NCI-H526 (cell line): Measurements from ENCODE around the gene TENM4.

Experiments used
- DNase-seq, 2 experiments: peaks; one replicate each; lab custom pipeline; 2025; lab: John Stamatoyannopoulos, UW

TENM4 gene

GRCh38 chr11:79449040-79449439 is 8.2 kb upstream of the TENM4 start:
- no peak for DNase-seq

DNA sequence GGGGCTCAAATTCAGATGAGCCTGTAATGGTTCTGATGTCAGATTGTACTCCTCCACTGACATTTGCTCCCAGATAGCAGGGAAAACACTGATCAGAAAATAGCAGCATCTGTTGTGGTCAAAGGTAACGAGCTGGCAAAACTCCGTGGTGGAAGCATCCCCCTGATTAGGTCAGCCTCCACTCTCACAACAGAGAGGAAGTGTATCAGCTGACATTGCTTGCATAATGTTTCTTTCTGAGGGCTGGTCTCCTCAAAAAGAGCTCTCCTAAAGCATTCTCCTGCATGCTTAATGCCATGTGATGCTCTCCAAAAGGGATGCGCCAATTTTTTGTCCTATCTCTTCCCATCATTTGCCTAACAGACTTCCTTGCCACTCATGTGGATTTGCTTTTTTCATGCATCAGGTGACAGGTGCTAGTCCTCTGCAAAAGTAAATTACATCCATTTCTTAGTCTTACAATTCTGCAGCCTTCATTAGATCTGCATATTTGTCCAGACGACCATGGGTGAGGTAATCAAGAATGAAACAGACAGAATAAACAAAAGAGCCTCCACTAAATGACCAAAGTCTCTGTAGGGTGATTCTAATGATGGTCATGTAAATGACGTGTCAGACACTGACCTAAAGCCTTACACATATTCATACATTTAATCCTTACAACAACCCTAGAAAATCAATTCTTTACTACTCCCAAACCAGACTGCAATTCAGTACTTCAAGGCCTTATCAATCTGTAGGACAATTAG is 6.4 kb upstream of the TENM4 start:
- DNase-seq: peak; percentile 86

DNA sequence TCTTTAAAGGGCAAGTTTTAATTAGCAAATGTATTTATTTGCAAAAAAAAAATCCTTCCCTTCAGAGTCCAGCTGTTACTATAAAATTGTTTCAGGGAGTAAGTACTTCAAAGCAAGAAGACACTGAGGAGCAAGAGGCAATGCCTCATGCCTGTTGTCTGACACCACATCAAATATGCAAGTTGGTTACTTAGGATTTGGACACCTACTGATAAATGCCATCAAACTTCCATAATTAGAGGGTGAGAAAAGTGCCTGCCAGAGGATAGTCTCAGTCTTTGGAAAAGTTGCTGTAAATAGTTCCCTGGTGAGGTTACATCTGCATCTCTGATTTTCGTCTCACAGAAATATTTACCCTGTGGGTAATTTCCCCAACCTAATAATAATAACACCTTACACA is 4.1 kb upstream of the TENM4 start:
- no peak for DNase-seq

DNA sequence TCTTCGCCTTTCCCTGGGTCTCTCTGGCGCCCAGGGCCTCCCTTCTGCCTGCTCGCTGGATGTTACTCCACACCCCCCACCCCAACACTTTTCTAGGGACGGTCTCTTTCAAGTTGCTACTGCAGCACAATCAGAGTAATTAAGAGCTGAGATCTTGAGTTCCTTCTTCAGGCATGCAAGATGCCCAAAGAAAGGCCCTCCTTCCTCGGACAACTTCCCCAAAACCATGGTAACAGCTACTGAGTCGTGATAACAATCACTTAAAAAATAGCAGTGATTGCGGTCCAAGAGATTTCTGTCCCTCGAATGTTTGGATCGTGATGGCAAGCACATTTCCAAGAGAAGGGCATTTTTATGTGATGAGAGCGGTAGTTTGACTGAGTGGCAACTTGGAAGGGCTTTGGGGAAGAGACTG is 638 bp upstream of the TENM4 start:
- DNase-seq: peak in 1 of 2 experiments; percentile 54

DNA sequence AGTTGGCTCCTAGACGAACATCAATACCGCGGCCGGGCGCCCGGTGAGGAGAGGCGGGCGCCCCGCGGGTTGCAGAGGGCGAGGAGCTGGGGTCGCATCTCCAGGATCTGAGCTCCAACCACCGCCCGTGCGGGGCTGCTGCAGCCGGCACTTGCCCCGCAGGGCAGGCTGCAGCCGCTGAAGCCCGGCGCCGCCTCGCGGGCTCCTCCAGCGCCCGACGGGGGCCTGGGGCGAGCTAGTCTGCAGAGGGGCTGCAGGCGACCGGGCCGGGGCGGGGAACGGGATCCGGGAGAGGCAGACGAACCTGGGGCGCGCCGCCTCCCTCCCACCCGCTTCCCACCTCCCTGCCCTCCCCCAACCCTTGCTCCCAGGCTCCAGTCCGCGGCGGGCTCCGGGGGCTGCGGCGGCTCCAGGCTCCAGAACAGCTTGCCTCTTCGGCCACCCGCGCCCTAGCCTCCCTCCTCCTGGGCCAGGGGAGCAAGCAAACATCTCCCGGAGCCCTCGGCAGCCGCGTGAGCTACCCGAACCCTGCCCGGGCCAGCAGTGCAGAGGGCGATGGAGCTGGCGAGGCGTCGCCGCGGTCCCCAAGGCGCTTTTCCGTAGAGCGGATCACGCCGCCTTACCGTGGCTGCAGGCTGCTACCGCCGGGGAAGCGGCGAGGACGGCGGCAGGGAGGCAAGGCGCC is 802 bp downstream of the TENM4 start:
- peak in 1 of 2 experiments; percentile 84 for DNase-seq

GRCh38 chr11:79439410-79439885 is 1.4 kb downstream of the TENM4 start:
- peak; percentile 61 to 84 for DNase-seq

DNA sequence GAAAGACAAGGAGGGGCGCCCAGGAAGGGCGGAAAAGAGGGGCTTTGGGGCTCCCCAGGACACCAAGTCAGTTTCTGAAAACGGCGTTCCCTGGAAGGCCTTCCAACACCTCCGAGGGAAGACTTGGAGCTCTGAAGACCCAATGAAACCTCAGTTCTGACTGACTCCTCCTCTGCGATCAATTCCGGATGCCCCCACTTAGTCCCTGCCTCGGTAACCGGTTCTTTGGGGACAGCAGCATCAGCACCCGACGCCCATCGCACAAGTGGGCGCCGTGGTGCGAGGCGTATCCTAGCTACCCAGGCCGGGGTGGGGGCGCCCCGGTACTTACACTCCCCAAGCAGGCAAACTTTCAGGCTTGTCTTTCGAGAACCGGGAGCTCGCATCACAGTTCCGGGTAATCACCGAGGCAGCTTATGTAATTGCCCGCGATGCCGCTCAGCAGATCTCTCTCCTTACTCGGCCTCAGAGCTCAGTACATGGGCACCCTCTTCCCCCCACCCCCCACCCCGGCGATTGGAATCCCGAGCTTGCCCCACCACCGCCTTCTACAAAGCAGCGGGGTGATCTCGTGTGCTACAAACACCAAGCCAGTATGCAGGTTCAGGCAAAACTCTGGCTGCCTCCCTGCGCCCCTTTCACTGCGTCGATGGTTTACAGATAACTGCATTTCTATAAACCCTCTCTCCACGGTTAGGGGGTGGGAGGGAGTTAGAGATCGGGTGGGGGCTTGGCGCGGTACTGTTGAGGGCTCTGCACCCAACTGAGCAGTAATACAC is 2.0 kb downstream of the TENM4 start:
- DNase-seq: peak; percentile 65 to 81

GRCh38 chr11:79437981-79438630 is 2.7 kb downstream of the TENM4 start:
- DNase-seq: peak; percentile 69 to 80

- DNase-seq: peak; percentile 74 to 95
Measured at GRCh38 chr11:79437278-79437980, 3.4 kb downstream of the TENM4 start.

DNA sequence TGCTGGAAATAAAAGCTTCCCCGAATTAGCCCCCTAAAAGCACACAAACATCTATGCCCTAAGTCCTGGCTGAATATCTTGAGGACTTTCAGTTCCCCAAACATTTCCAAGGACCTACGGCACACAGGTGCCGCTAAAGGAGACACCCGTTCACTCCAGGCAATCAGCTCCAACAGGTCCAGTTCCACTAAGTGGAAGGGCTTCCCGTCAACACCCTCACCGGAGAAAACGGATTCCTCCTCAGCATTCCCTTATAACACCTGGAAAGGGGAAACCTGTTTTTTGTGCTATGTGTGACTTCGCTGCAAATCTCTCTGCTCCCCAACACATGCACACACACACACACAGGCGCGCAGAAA is 3.9 kb downstream of the TENM4 start:
- DNase-seq: no peak

DNA sequence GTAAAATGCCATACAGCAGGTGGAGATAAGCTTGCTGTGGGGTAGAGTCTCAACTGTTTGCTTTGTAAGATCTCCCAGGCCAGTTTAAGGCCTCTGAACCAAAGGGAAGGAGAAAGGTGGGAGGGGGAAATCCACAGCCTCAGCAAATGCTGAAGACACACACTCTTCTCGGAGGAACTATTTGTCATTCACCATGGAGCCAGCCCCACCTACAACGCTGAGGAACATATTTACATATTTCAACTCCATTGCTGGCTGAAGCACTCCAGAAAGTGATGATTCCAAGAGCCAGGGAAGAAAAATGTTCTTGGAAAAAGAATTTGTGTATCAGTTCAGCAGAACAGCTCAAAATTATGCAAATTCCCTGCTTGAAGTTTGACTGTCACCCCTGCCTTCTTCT is 6.5 kb downstream of the TENM4 start:
- DNase-seq: peak in 1 of 2 experiments; percentile 69

DNA sequence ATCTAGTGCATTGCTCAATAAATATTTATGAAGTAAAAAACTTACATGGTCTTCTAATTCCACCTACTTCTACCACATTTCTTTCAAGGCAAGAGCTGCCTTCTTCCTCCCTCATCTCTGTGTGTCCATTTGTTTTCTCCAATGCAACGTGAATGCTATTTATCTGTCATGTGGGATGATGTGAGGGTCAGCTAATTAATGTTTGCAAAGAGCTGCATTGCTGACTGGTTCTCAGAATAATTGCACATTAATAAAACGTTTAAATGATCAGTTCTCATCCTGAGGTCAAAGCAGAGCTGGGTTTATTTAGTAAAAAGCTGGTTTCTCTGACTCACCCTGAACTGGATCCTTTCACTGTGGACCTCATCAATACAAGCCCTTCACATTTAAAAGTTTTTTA is 8.7 kb downstream of the TENM4 start:
- DNase-seq: no peak

DNA sequence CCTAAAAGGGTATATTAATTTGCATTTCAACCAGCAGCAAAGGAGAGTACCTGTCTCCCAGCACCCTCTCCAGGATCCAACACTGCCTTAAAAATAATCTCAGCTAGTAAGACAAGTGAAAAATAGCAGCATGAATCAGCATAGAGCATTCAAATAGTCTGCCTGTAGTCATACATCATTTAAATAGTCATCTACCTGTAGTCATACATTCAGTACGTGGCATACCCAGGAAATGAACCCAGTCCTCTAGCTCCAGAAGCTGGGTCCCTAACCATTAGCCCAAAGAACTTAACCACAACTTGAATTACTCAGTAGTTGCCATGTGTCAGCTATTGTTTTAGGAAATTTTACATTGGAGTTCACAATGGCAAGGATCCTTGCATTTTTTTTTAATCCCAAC is 9.3 kb downstream of the TENM4 start:
- DNase-seq: peak; percentile 16 to 45

DNA sequence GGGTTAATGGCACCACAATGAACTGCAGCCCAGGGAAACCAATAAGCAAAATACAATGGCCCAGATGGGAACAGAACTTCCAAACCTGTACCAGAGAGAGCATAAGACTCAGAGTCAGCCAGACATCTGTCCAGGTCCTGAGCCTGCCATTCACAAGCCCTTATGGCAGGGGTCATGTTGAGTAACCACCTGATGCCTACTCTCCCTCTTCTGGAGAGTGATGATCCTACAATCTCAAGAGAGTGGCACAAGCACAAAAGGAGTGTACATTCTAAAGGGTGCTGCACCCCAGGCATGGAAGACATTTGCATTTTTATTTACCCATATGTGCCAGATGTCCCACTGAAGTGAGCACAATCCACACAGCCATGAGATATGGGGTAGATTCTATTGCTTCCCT is 10.6 kb downstream of the TENM4 start:
- no peak for DNase-seq

DNA sequence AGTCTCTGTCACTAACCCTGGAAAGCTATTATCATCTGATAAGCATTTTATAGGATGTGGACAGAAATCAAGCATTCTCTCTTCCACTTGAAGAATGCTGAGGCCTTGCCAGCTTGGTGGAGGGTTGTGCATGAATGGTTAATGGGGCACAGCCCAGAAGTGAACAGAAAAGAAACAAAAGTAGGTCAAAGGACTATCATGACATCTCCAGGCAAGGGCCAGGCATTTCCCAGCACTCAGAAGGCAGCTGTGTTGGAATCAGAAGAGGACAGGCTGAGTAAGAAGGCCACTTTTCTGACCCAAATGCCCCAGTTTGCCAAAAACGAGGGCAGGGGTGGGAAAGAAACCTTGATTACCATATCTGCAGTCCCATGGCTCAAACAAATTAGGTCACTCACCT is 12.4 kb downstream of the TENM4 start:
- no peak for DNase-seq

- DNase-seq: no peak
Measured at GRCh38 chr11:79427611-79428327, 13.1 kb downstream of the TENM4 start.

GRCh38 chr11:79427126-79427525 is 13.7 kb downstream of the TENM4 start:
- no peak for DNase-seq

GRCh38 chr11:79425463-79425862 is 15.4 kb downstream of the TENM4 start:
- no peak for DNase-seq

DNA sequence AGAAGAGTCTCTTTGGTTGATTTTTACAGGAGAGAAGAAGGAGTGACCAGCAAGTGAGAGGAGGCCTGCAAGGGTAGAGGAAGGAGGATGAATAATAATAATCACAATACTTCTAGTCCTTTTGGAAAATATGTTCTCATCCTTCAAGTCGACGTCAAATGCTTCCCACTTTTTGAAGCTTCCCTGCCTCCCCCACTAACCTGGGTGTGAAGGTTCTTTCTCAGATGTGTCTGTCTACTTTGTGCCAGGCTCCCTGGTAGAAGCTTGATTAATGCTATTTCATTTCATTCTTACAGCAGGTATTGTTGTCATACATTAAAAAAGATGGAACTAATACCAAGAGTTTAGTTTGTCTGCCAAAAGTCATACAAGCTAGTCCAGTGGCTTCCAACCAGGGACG is 17.1 kb downstream of the TENM4 start:
- no peak for DNase-seq

DNA sequence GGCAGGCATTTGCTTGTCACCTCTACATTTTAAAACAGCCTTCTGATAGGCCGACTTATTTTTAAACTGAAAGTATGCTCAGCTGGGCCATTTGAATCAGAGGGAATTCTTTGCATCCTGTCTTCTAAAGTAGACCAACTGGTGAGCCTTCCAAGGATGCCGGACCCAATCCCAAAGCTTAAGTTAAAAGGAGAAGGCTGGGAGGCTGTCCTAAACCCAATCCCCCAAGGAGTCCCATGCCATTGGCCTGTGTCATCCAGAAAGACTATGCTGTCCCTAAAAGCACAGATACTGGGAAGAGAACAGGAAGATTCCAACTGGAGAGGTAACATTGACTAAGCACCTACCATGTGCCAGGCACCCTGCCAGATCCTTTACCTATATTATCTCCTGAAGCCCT is 18.0 kb downstream of the TENM4 start:
- DNase-seq: no peak

- DNase-seq: no peak
Measured at GRCh38 chr11:79421820-79422219, 19.0 kb downstream of the TENM4 start.
